C4-2B (cell line): ENCODE results near the gene LIMS1.

Source experiments
- H3K27ac ChIP-seq: fragments of 450-650 bp; 2 replicates; pipeline ENCODE4 v1.5.1; 2017
- CTCF ChIP-seq: fragments of 450-650 bp; conservative IDR thresholded peaks from 2 replicates; pipeline ENCODE4 v1.5.1; 2017; ENCODE audit warnings: mild to moderate bottlenecking
- ZFX ChIP-seq: fragments of 450-650 bp; IDR thresholded peaks from 2 replicates; pipeline ENCODE4 v1.6.1; 2017

The LIMS1 gene

GRCh38 chr2:108620656-108621055, 86.4 kb downstream of the LIMS1 start:
- H3K27ac ChIP-seq, result peak overlapping the region; percentile 33; the same call in 1 of the 2 replicates
- no peak for TF ChIP-seq ZFX
- TF ChIP-seq CTCF, result no peak

GRCh38 chr2:108621087-108621559, 86.9 kb downstream of the LIMS1 start:
- TF ChIP-seq CTCF (no peak), ZFX (no peak)
- H3K27ac ChIP-seq, result no peak overlapping the region

- no peak overlapping the region for H3K27ac ChIP-seq
These were observed 87.7 kb downstream of the LIMS1 start for GRCh38 chr2:108621687-108622681.

GRCh38 chr2:108623616-108624015, 89.3 kb downstream of the LIMS1 start:
- no peak for TF ChIP-seq CTCF
- no peak overlapping the region for H3K27ac ChIP-seq

More at GRCh38 chr2:108621687-108622681, 87.7 kb downstream of the LIMS1 start:
- no peak for TF ChIP-seq CTCF
- no peak for TF ChIP-seq ZFX

GRCh38 chr2:108625186-108625827, 91.0 kb downstream of the LIMS1 start:
- TF ChIP-seq CTCF (no peak), ZFX (no peak)
- H3K27ac ChIP-seq, result no peak overlapping the region

- H3K27ac ChIP-seq, result no peak overlapping the region
- no peak for TF ChIP-seq ZFX
- TF ChIP-seq CTCF, result no peak
These were observed 91.5 kb downstream of the LIMS1 start for GRCh38 chr2:108625828-108626195.

GRCh38 chr2:108626995-108627394, 92.7 kb downstream of the LIMS1 start:
- H3K27ac ChIP-seq, result no peak overlapping the region
- TF ChIP-seq ZFX (no peak), CTCF (no peak)
